Astrocyte (in vitro differentiated cells and primary cell): ENCODE measurements around the gene NCOR2. TPM values are rescaled to one million over a fixed set of nuclear protein-coding genes. Genes with fewer than 3 reads are reported as not detected.

Experiments used
- DNase-seq: peaks from one replicate; pipeline ENCODE4 v3.0.0-alpha.2; 2010; ENCODE audit warnings: low read depth
- FAIRE-seq: peaks from 2 replicates; lab custom pipeline; 2011; peaks lifted over from hg19 to GRCh38; lab: Jason Lieb, UNC
- H2AFZ ChIP-seq: 2 replicates; pipeline ENCODE4 v1.6.0; 2012; ENCODE audit warnings: low read depth, low read length, inconsistent platforms
- H3K27ac ChIP-seq: 2 replicates; pipeline ENCODE4 v1.5.1; 2011; ENCODE audit warnings: low read depth, low read length, inconsistent platforms
- H3K27me3 ChIP-seq: 2 replicates; pipeline ENCODE4 v1.6.0; 2011; ENCODE audit warnings: low read length, inconsistent platforms; ENCODE audit not compliant: insufficient read depth
- H3K36me3 ChIP-seq: 2 replicates; pipeline ENCODE4 v1.5.1; 2011; ENCODE audit warnings: low read length, inconsistent platforms; ENCODE audit not compliant: insufficient read depth
- H3K4me1 ChIP-seq: 2 replicates; pipeline ENCODE4 v1.5.1; 2011; ENCODE audit warnings: low read length, inconsistent platforms; ENCODE audit not compliant: insufficient read depth
- H3K4me2 ChIP-seq: 2 replicates; pipeline ENCODE4 v1.6.0; 2012; ENCODE audit warnings: low read length, inconsistent platforms
- H3K4me3 ChIP-seq: 2 replicates; pipeline ENCODE4 v1.5.1; 2011; ENCODE audit warnings: low read depth, mild to moderate bottlenecking, low read length, inconsistent platforms; ENCODE audit not compliant: insufficient read depth
- H3K79me2 ChIP-seq: 2 replicates; pipeline ENCODE4 v1.6.0; 2012; ENCODE audit warnings: mild to moderate bottlenecking, low read length, inconsistent platforms; ENCODE audit not compliant: insufficient read depth
- H3K9ac ChIP-seq: 2 replicates; pipeline ENCODE4 v1.6.0; 2012; ENCODE audit warnings: mild to moderate bottlenecking, low read length, inconsistent platforms
- H3K9me3 ChIP-seq: 2 replicates; pipeline ENCODE4 v1.5.1; 2012; ENCODE audit warnings: low read depth, mild to moderate bottlenecking, low read length, inconsistent platforms; ENCODE audit not compliant: insufficient read depth
- H4K20me1 ChIP-seq: 2 replicates; pipeline ENCODE4 v1.6.0; 2012; ENCODE audit warnings: low read length, inconsistent platforms; ENCODE audit not compliant: insufficient read depth
- H3K27ac Mint-ChIP-seq: one replicate; pipeline ENCODE4 v1.8.0; 2021; ENCODE audit warnings: mild to moderate bottlenecking, mixed read lengths; ENCODE audit not compliant: unreplicated experiment
- H3K27me3 Mint-ChIP-seq: one replicate; pipeline ENCODE4 v1.8.0; 2021; ENCODE audit warnings: low read depth, mixed read lengths; ENCODE audit not compliant: unreplicated experiment
- H3K36me3 Mint-ChIP-seq: one replicate; pipeline ENCODE4 v1.8.0; 2021; ENCODE audit warnings: low read depth, mixed read lengths; ENCODE audit not compliant: unreplicated experiment
- H3K4me1 Mint-ChIP-seq: one replicate; pipeline ENCODE4 v1.8.0; 2021; ENCODE audit warnings: low read depth, mixed read lengths; ENCODE audit not compliant: unreplicated experiment
- H3K4me3 Mint-ChIP-seq: one replicate; pipeline ENCODE4 v1.8.0; 2021; ENCODE audit warnings: mild to moderate bottlenecking, moderate library complexity, mixed read lengths; ENCODE audit not compliant: unreplicated experiment
- H3K9me3 Mint-ChIP-seq: one replicate; pipeline ENCODE4 v1.8.0; 2021; ENCODE audit warnings: mild to moderate bottlenecking, mixed read lengths; ENCODE audit not compliant: unreplicated experiment
- EZH2 ChIP-seq: IDR thresholded peaks from 2 replicates; pipeline ENCODE4 v1.6.1; 2012; ENCODE audit warnings: mild to moderate bottlenecking, low read length, inconsistent platforms; ENCODE audit not compliant: insufficient read depth
- total RNA-seq: library from RNA; stranded (reverse); gene quantifications from 2 replicates; pipeline ENCODE4 v1.2.1, GENCODE V29; 2021
- TF ChIP-seq, protein P1 (sequence below): IDR thresholded peaks from 2 replicates; pipeline ENCODE4 v1.5.1; 2011; ENCODE audit warnings: low read depth, mild to moderate bottlenecking, inconsistent platforms, low read length, moderate library complexity; ENCODE audit not compliant: insufficient read depth

The NCOR2 gene
- total RNA-seq, 1 donor from 2014 or later = 425 TPM

DNA sequence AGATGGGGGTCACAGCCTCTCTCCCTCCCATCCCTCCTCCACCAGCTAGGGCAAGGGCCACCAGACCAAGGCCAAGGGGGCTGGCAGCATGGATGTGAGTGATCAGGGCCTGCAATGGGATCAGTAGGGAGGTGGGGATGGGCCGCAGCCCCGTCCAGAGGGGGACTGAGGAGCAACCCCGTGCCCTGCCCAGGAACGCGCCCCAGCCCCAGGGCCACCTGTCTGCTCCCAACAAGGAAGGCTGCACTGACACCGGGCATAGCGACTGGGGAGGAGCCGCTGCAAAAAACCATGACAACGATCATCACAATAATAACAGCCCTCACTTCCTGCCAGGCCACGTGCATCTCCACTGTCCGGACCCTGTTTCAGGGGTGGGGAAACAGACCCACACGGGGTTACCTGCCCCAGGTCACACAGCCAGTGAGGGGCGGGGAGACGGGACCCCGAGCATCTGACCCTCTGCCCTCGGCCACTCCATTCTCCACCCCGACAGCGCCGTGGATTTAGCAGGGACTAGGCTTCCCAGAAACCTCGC lies 24.3 kb downstream of the NCOR2 start:
- Histone ChIP-seq H3K4me2 (peak overlapping the region; percentile 49), H4K20me1 (peaks cover 84% of the 10 kb centered on the region), H2AFZ (no peak overlapping the region), H3K27ac (peak overlapping the region; percentile 27), H3K27me3 (no peaks in the 10 kb centered on the region), H3K4me1 (peaks cover 52% of the 10 kb centered on the region), H3K4me3 (no peak overlapping the region), H3K9ac (peak overlapping the region; percentile 72), H3K36me3 (no peaks in the 10 kb centered on the region), H3K9me3 (no peaks in the 10 kb centered on the region), H3K79me2 (peaks cover 85% of the 10 kb centered on the region)
- no peak overlapping the region for H3K4me3 Mint-ChIP-seq
- H3K36me3 Mint-ChIP-seq = peaks cover 5% of the 10 kb centered on the region
- peak overlapping the region; percentile 77 for H3K27ac Mint-ChIP-seq
- no peak for FAIRE-seq
- H3K9me3 Mint-ChIP-seq = peaks cover 1% of the 10 kb centered on the region
- DNase-seq = no peak
- H3K4me1 Mint-ChIP-seq = peaks cover 51% of the 10 kb centered on the region
- TF ChIP-seq EZH2 = no peak
- TF ChIP-seq, protein P1, sequence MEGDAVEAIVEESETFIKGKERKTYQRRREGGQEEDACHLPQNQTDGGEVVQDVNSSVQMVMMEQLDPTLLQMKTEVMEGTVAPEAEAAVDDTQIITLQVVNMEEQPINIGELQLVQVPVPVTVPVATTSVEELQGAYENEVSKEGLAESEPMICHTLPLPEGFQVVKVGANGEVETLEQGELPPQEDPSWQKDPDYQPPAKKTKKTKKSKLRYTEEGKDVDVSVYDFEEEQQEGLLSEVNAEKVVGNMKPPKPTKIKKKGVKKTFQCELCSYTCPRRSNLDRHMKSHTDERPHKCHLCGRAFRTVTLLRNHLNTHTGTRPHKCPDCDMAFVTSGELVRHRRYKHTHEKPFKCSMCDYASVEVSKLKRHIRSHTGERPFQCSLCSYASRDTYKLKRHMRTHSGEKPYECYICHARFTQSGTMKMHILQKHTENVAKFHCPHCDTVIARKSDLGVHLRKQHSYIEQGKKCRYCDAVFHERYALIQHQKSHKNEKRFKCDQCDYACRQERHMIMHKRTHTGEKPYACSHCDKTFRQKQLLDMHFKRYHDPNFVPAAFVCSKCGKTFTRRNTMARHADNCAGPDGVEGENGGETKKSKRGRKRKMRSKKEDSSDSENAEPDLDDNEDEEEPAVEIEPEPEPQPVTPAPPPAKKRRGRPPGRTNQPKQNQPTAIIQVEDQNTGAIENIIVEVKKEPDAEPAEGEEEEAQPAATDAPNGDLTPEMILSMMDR = no peak
- no peaks in the 10 kb centered on the region for H3K27me3 Mint-ChIP-seq

DNA sequence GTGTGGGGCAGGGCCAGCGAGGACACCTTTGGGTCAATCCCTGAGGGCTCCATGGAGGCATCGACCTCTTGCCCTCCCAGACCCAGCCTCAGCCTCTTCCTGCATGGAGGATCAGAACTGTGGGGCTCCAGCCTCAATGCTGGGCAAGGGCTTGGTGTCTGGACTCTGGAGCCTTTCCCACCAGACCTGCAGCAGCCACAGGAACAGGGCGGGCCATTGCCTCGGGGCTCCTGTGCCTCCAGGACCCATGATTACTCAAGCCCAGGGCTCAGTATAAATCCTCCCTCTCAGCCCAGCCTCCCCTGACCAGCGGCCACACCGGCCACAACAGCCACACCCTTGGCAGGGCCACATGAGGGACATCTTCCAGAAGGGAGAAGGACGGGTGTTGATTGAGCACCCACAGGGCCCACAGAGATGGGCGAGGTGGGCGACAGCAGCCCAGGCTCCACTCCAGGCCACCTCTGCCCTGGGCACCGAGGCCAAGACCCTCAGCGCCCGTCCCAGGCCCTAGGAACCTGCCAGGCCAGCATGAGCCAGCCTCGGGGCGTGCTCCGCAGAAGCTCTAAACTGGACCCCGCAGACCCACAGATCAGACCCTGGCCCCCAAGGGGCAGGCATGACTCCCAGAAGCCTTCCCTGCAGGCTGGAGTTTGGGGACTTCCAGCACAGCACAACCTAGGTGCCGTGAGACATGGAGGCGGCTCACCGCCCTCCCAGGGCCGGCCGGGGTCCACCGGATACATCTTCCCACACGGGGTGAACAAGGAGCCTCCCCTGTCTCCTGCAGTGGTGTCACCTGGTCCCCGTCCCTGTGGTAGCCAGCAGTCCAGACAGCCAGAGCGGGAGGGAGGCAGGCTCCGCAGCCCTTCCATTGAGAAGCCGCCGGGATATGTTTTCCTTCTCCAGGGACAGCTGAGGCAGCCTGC lies 25.1 kb downstream of the NCOR2 start:
- peak overlapping the region; percentile 86 for H3K27ac Mint-ChIP-seq
- no peaks in the 10 kb centered on the region for H3K36me3 ChIP-seq
- H3K27ac ChIP-seq = no peak overlapping the region
- H3K9me3 ChIP-seq = no peaks in the 10 kb centered on the region
- no peaks in the 10 kb centered on the region for H3K27me3 Mint-ChIP-seq
- H3K4me2 ChIP-seq = no peak overlapping the region
- H3K4me3 Mint-ChIP-seq = no peak overlapping the region
- H3K4me1 ChIP-seq = peaks cover 60% of the 10 kb centered on the region
- DNase-seq = no peak
- TF ChIP-seq EZH2 = no peak
- TF ChIP-seq, protein P1 = no peak
- no peaks in the 10 kb centered on the region for H3K27me3 ChIP-seq
- H3K79me2 ChIP-seq = peaks cover 86% of the 10 kb centered on the region
- peaks cover 52% of the 10 kb centered on the region for H3K4me1 Mint-ChIP-seq
- peaks cover 85% of the 10 kb centered on the region for H4K20me1 ChIP-seq
- peaks cover 1% of the 10 kb centered on the region for H3K9me3 Mint-ChIP-seq
- peaks cover 2% of the 10 kb centered on the region for H3K36me3 Mint-ChIP-seq
- no peak overlapping the region for H3K9ac ChIP-seq
- H3K4me3 ChIP-seq = no peak overlapping the region
- no peak for FAIRE-seq
- no peak overlapping the region for H2AFZ ChIP-seq

DNA sequence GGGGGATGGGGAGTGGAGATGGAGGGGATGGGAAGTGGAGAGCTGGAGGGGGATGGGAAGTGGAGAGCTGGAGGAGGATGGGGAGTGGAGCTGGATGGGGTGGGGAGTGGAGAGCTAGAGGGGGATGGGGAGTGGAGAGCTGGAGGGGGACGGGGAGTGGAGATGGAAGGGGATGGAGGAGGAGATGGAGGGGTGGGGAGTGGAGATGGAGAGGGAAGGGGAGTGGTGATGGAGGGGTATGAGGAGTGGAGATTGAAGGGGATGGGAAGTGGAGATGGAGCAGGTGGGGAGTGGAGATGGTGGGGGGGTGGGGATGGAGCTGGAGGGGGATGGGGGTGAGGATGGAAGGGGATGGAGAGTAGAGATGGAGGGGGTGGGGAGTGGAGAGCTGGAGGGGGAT lies 26.1 kb downstream of the NCOR2 start:
- Histone ChIP-seq H3K9ac (no peak overlapping the region), H4K20me1 (peaks cover 87% of the 10 kb centered on the region), H2AFZ (no peak overlapping the region), H3K4me3 (no peak overlapping the region), H3K9me3 (no peaks in the 10 kb centered on the region), H3K36me3 (no peaks in the 10 kb centered on the region), H3K79me2 (peaks cover 86% of the 10 kb centered on the region), H3K27me3 (no peaks in the 10 kb centered on the region), H3K4me1 (peaks cover 70% of the 10 kb centered on the region), H3K27ac (no peak overlapping the region), H3K4me2 (no peak overlapping the region)
- Mint-ChIP-seq H3K9me3 (peaks cover 1% of the 10 kb centered on the region), H3K36me3 (no peaks in the 10 kb centered on the region), H3K27ac (no peak overlapping the region), H3K27me3 (no peaks in the 10 kb centered on the region), H3K4me3 (no peak overlapping the region), H3K4me1 (peaks cover 55% of the 10 kb centered on the region)
- FAIRE-seq (no peak), DNase-seq (no peak)
- no peak for TF ChIP-seq EZH2
- TF ChIP-seq, protein P1 = no peak
